Upper lobe of left lung (tissue), 6 donors: ENCODE results near the gene TSHZ2. TPM values are rescaled to one million over a fixed set of nuclear protein-coding genes. Genes with fewer than 3 reads are reported as not detected.

Experiments
- ATAC-seq, 2 donors: fragments of 200-7000 bp; cut with Tn5 transposase; one replicate each; pipeline ENCODE4 v1.9.1; 2022; ENCODE audit warnings: mild to moderate bottlenecking in 2 of 2, moderate library complexity in 2 of 2; ENCODE audit not compliant: low FRiP score in 2 of 2
- DNase-seq, 2 donors: peaks; one replicate each; pipeline ENCODE4 v3.0.0-alpha.2; 2019 to 2020
- H3K27ac ChIP-seq, 4 donors: fragments of 200-600 bp; sonication (generic); one replicate each; pipeline ENCODE4 v1.5.1; 2016 to 2019
- H3K27me3 ChIP-seq, 4 donors: fragments of 200-600 bp; sonication (generic); one replicate each; pipeline ENCODE4 v1.5.1; 2017 to 2019
- H3K36me3 ChIP-seq, 4 donors: fragments of 200-600 bp; sonication (generic); one replicate each; pipeline ENCODE4 v1.5.1; 2016 to 2019
- H3K4me1 ChIP-seq, 4 donors: fragments of 200-600 bp; sonication (generic); one replicate each; pipeline ENCODE4 v1.5.1; 2018 to 2019
- H3K4me3 ChIP-seq, 4 donors: fragments of 200-600 bp; sonication (generic); one replicate each; pipeline ENCODE4 v1.5.1; 2017 to 2019; ENCODE audit warnings: mild to moderate bottlenecking in 2 of 4, moderate library complexity in 1 of 4
- H3K9me3 ChIP-seq, 4 donors: fragments of 200-600 bp; sonication (generic); one replicate each; pipeline ENCODE4 v1.5.1; 2018 to 2019
- CTCF ChIP-seq, 6 experiments: fragments of 450-650 bp in 4 of 6; fragments of 200-600 bp in 2 of 6; sonication (generic) in 2 of 6; IDR thresholded peaks; one replicate each; pipeline ENCODE4 v1.5.1; 2016 to 2019; ENCODE audit warnings: antibody characterized with exemption in 6 of 6
- EP300 ChIP-seq, 4 donors: sonication (generic); formaldehyde crosslinking; IDR thresholded peaks; one replicate each; pipeline ENCODE4 v1.5.1; 2017; ENCODE audit warnings: antibody characterized with exemption in 4 of 4, control low read depth in 2 of 4
- POLR2A ChIP-seq, 4 donors: fragments of 450-650 bp; IDR thresholded peaks; one replicate each; pipeline ENCODE4 v1.5.1; 2016 to 2017; ENCODE audit warnings: antibody characterized with exemption in 4 of 4, mild to moderate bottlenecking in 2 of 4
- POLR2AphosphoS5 ChIP-seq, 2 donors: sonication (generic); formaldehyde crosslinking; IDR thresholded peaks; one replicate each; pipeline ENCODE4 v1.5.1; 2017; ENCODE audit warnings: antibody characterized with exemption in 2 of 2
- WGBS, 2 donors: methylation state at CpG; one replicate each; pipeline ENCODE4 v1.1.5; 2017 to 2018; 5-methylcytosine and 5-hydroxymethylcytosine counted together
- total RNA-seq, 6 donors: library from RNA; depleted of rRNA in 4 of 6; stranded (reverse); fragments of >200 nt in 4 of 6; gene quantifications; one replicate each; pipeline versions ENCODE4 v1.1.0 to v1.2.1, GENCODE V29; 2016 to 2021
- donor health status: DM: no; HTN: no; CAD: no; lungs with moderate emphysema.
- donor health status: DM: no; HTN: yes; CAD: no; lungs with severe emphysema.

Gene TSHZ2
- total RNA-seq, 6 donors from 2014 or later = 1.8 to 10.0 (median 3.2) TPM

GRCh38 chr20:53128004-53128403, 155.8 kb downstream of the TSHZ2 start:
- Histone ChIP-seq H3K9me3 (no peaks in the 10 kb centered on the region), H3K27me3 (no peaks in the 10 kb centered on the region), H3K36me3 (no peaks in the 10 kb centered on the region), H3K4me3 (no peak overlapping the region), H3K4me1 (peaks cover 0 to 2% (median 0%) of the 10 kb centered on the region in 4 donors), H3K27ac (no peak overlapping the region)
- ATAC-seq = no peak
- no peak for TF ChIP-seq CTCF (IDR thresholded peaks at IDR 0.05)
- no peak for TF ChIP-seq POLR2AphosphoS5 (IDR thresholded peaks at IDR 0.05)
- TF ChIP-seq POLR2A (IDR thresholded peaks at IDR 0.05) = no peak
- TF ChIP-seq EP300 (IDR thresholded peaks at IDR 0.05) = no peak
- no peak for DNase-seq
- WGBS, 2 donors = 72 to 89% methylated on average over 2 of the region's 2 CpGs

- Histone ChIP-seq H3K9me3 (no peaks in the 10 kb centered on the region), H3K36me3 (no peaks in the 10 kb centered on the region), H3K4me1 (peaks cover 0 to 2% (median 0%) of the 10 kb centered on the region in 4 donors), H3K27me3 (no peaks in the 10 kb centered on the region), H3K27ac (no peak overlapping the region), H3K4me3 (no peak overlapping the region)
- 92 to 96% methylated on average over 9 of the region's 9 CpGs for WGBS, 2 donors
- TF ChIP-seq POLR2AphosphoS5 (IDR thresholded peaks at IDR 0.05) (no peak), CTCF (IDR thresholded peaks at IDR 0.05) (no peak), EP300 (IDR thresholded peaks at IDR 0.05) (no peak), POLR2A (IDR thresholded peaks at IDR 0.05) (no peak)
- DNase-seq (no peak), ATAC-seq (no peak)
Observed at GRCh38 chr20:53129563-53129962, 157.4 kb downstream of the TSHZ2 start.

GRCh38 chr20:53130795-53131194, 158.6 kb downstream of the TSHZ2 start:
- WGBS, 2 donors = 45 to 49% methylated on average over 3 of the region's 3 CpGs
- Histone ChIP-seq H3K9me3 (no peaks in the 10 kb centered on the region), H3K4me1 (peaks cover 0 to 2% (median 0%) of the 10 kb centered on the region in 4 donors), H3K27me3 (no peaks in the 10 kb centered on the region), H3K36me3 (no peaks in the 10 kb centered on the region), H3K4me3 (no peak overlapping the region), H3K27ac (no peak overlapping the region)
- TF ChIP-seq CTCF (IDR thresholded peaks at IDR 0.05) = no peak
- no peak for TF ChIP-seq EP300 (IDR thresholded peaks at IDR 0.05)
- no peak for TF ChIP-seq POLR2AphosphoS5 (IDR thresholded peaks at IDR 0.05)
- no peak for TF ChIP-seq POLR2A (IDR thresholded peaks at IDR 0.05)
- ATAC-seq = no peak
- DNase-seq = no peak

- H3K4me1 ChIP-seq = no peaks in the 10 kb centered on the region
- no peaks in the 10 kb centered on the region for H3K36me3 ChIP-seq
- TF ChIP-seq CTCF (IDR thresholded peaks at IDR 0.05) = no peak
- no peak for TF ChIP-seq POLR2AphosphoS5 (IDR thresholded peaks at IDR 0.05)
- TF ChIP-seq EP300 (IDR thresholded peaks at IDR 0.05) = no peak
- no peak for TF ChIP-seq POLR2A (IDR thresholded peaks at IDR 0.05)
- 57 to 65% methylated on average over 4 of the region's 4 CpGs for WGBS, 2 donors
- H3K27ac ChIP-seq = no peak overlapping the region
- no peaks in the 10 kb centered on the region for H3K27me3 ChIP-seq
- no peak overlapping the region for H3K4me3 ChIP-seq
- no peaks in the 10 kb centered on the region for H3K9me3 ChIP-seq
- no peak for DNase-seq
- no peak for ATAC-seq
Observed at GRCh38 chr20:53133125-53133524, 161.0 kb downstream of the TSHZ2 start.

- H3K4me1 ChIP-seq = no peaks in the 10 kb centered on the region
- H3K27ac ChIP-seq = no peak overlapping the region
- no peak for ATAC-seq
- 78 to 83% methylated on average over 4 of the region's 4 CpGs for WGBS, 2 donors
- no peaks in the 10 kb centered on the region for H3K9me3 ChIP-seq
- no peak overlapping the region for H3K4me3 ChIP-seq
- H3K36me3 ChIP-seq = no peaks in the 10 kb centered on the region
- DNase-seq = no peak
- TF ChIP-seq EP300 (IDR thresholded peaks at IDR 0.05) (no peak), POLR2A (IDR thresholded peaks at IDR 0.05) (no peak), POLR2AphosphoS5 (IDR thresholded peaks at IDR 0.05) (no peak), CTCF (IDR thresholded peaks at IDR 0.05) (no peak)
- no peaks in the 10 kb centered on the region for H3K27me3 ChIP-seq
Observed at GRCh38 chr20:53133628-53134027, 161.5 kb downstream of the TSHZ2 start.
